Right atrium auricular region (tissue), 2 donors: ENCODE results near the gene NAPG. TPM values are rescaled to one million over a fixed set of nuclear protein-coding genes. Genes with fewer than 3 reads are reported as not detected.

Experiments
- DNase-seq: peaks from one replicate; pipeline ENCODE4 v3.0.0-alpha.2; 2019; ENCODE audit warnings: low spot score
- H3K27ac ChIP-seq, 2 donors: fragments of 200-600 bp; sonication (generic); 1 replicate in 1 of 2; 2 replicates in 1 of 2; pipeline ENCODE4 v1.5.1; 2016 to 2019
- H3K27me3 ChIP-seq, 2 donors: fragments of 200-600 bp; sonication (generic); one replicate each; pipeline versions ENCODE4 v1.5.1 to v1.6.0; 2017 to 2019
- H3K36me3 ChIP-seq: fragments of 200-600 bp; sonication (generic); one replicate; pipeline ENCODE4 v1.5.1; 2016
- H3K4me1 ChIP-seq, 2 donors: fragments of 200-600 bp; sonication (generic); one replicate each; pipeline versions ENCODE4 v1.5.1 to v1.6.0; 2017 to 2019
- H3K4me3 ChIP-seq, 2 donors: fragments of 200-600 bp; sonication (generic); 1 replicate in 1 of 2; 2 replicates in 1 of 2; pipeline ENCODE4 v1.5.1; 2017 to 2019; ENCODE audit warnings: mild to moderate bottlenecking in 1 of 2, moderate library complexity in 1 of 2
- H3K9me3 ChIP-seq, 2 donors: fragments of 200-600 bp; sonication (generic); one replicate each; pipeline ENCODE4 v1.5.1; 2019
- total RNA-seq, 2 donors: library from RNA; depleted of rRNA; stranded (reverse); fragments of >200 nt; gene quantifications; one replicate each; pipeline ENCODE4 v1.1.0, GENCODE V29; 2016
- TF ChIP-seq, protein P1 (sequence below), 2 donors: fragments of 200-600 bp; sonication (generic); IDR thresholded peaks; one replicate each; pipeline ENCODE4 v1.5.1; 2019; ENCODE audit warnings: antibody characterized with exemption in 2 of 2

Gene NAPG
- total RNA-seq, 2 donors from 2014 or later, result 39.0 to 43.5 TPM

DNA sequence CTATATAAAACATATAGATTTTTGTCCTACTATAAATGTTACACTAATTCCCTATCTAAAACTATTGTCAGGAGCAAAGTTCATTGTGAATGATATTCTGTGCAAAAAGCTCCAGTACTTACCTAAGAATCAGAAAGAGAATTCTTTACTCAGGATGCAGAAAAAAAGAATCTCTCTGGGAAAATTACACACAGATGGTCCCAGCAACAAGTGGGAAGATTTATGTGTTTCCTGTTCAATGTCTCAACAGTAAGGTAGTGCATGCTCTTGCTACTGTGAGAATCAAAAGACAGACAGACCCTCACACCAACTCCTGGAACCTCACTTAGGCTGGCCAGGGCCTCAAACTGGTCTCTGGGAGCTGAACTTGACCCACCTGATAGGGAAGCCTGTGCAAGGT lies 11.2 kb upstream of the NAPG start:
- no peaks in the 10 kb centered on the region for H3K9me3 ChIP-seq
- TF ChIP-seq, protein P1, sequence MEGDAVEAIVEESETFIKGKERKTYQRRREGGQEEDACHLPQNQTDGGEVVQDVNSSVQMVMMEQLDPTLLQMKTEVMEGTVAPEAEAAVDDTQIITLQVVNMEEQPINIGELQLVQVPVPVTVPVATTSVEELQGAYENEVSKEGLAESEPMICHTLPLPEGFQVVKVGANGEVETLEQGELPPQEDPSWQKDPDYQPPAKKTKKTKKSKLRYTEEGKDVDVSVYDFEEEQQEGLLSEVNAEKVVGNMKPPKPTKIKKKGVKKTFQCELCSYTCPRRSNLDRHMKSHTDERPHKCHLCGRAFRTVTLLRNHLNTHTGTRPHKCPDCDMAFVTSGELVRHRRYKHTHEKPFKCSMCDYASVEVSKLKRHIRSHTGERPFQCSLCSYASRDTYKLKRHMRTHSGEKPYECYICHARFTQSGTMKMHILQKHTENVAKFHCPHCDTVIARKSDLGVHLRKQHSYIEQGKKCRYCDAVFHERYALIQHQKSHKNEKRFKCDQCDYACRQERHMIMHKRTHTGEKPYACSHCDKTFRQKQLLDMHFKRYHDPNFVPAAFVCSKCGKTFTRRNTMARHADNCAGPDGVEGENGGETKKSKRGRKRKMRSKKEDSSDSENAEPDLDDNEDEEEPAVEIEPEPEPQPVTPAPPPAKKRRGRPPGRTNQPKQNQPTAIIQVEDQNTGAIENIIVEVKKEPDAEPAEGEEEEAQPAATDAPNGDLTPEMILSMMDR (IDR thresholded peaks at IDR 0.05), result no peak
- H3K4me3 ChIP-seq, result no peak overlapping the region
- DNase-seq, result no peak
- peak overlapping the region in 1 of 2 donors; percentile 4 for H3K27ac ChIP-seq
- no peaks in the 10 kb centered on the region for H3K27me3 ChIP-seq
- peaks cover 0 to 20% of the 10 kb centered on the region in 2 donors for H3K4me1 ChIP-seq
- H3K36me3 ChIP-seq, result no peaks in the 10 kb centered on the region

DNA sequence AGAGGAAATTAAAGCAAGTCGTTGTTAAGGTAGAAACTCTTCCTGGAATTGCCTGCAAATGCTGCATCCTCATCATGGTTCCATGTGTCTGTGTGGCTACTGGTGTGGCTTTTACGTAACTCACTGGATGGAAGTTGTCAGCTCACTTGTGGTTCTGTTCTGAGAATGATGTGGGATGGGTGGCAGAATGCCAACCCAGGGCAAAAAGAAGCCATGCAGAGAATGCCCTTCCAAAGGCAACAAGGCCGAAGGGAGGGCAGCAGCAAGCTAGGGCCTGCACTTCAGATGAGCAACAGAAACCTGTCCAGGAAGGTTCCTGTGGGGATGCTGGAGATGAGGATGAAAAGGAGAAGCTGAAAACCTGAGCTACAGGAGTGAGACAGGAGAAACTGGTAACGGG lies 10.4 kb upstream of the NAPG start:
- H3K27me3 ChIP-seq, result no peaks in the 10 kb centered on the region
- H3K4me3 ChIP-seq, result no peak overlapping the region
- H3K36me3 ChIP-seq, result no peaks in the 10 kb centered on the region
- H3K4me1 ChIP-seq, result peaks cover 0 to 23% of the 10 kb centered on the region in 2 donors
- H3K9me3 ChIP-seq, result no peaks in the 10 kb centered on the region
- no peak for DNase-seq
- TF ChIP-seq, protein P1 (IDR thresholded peaks at IDR 0.05), result no peak
- peak overlapping the region; percentile 4 to 30 for H3K27ac ChIP-seq

DNA sequence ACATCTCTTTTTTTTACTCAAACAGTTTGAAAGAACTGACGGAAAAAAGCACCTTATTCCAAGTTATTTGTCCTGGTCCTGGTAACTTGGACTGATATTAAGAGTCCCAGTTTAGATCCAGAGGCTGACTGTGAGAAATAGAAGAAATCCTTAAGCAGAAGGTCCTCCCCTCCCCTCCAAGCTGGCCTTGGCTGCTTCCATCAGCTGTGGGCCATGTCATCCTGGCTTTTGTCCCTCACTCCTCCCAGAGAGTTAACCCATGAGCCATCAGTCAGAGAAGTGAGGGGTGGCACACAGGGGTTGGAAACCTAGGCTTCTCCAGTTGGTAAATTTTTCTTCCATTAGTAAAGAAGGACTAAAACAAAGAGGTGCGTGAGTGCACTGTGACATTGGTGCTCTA lies 9.7 kb upstream of the NAPG start:
- Histone ChIP-seq H3K27me3 (no peaks in the 10 kb centered on the region), H3K9me3 (no peaks in the 10 kb centered on the region), H3K4me3 (no peak overlapping the region), H3K4me1 (peaks cover 0 to 23% of the 10 kb centered on the region in 2 donors), H3K36me3 (no peaks in the 10 kb centered on the region), H3K27ac (peak overlapping the region; percentile 4 to 30)
- no peak for DNase-seq
- TF ChIP-seq, protein P1 (IDR thresholded peaks at IDR 0.05), result no peak

DNA sequence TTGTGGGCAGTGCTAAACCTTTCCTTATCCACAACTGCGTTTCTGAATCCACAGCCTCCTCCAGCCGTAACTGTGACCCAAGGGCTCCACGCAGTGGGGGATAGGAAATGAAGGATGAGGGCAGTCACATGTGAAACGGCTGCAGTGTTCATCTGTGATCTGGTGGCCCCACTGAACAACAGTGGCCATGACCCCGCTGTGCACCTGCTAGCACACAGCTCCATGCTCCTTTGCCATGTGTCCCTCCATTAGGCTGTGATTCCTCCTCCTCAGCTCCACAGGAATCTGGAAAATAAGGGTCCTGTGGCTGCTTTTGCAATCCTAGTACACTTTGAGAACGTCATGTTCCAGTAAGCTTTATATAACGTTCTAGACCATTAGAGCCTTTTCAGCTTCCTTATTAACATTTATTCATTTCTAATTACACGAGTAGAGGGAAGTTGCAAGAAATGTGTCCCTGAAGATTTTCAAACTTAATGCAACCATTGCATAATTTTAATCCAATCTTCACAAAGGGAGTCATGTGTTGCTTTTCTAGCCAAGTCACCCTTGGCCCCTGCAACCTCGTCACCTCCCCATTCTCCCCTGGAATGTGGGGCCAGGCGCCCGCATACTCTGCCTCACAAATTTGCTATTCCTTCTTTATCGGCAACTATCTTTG lies 7.1 kb upstream of the NAPG start:
- Histone ChIP-seq H3K4me1 (peaks cover 0 to 23% of the 10 kb centered on the region in 2 donors), H3K27me3 (no peaks in the 10 kb centered on the region), H3K9me3 (no peaks in the 10 kb centered on the region), H3K27ac (peak overlapping the region in 1 of 2 donors; percentile 17), H3K36me3 (no peaks in the 10 kb centered on the region), H3K4me3 (no peak overlapping the region)
- DNase-seq, result no peak
- TF ChIP-seq, protein P1 (IDR thresholded peaks at IDR 0.05), result peak; percentile 27 to 64

DNA sequence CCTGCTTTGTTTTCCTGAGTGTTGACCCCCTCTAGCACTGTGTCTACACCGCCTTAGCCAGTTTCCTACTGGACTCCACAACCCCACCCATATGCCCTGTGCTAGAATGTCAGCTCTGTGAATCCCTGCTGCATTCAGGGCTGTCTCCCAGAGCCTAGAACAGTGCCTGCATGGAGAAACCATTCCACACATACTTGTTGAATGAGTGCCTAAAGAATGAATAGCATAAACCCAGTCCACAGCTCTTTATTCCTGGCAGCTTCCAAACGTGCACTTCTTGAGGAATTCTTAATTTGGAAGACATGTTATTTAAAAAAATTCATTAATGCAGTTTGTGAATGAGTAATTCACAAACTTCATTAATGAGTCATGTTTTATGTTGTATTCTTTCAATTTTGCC lies 6.5 kb upstream of the NAPG start:
- Histone ChIP-seq H3K27ac (peak overlapping the region in 1 of 2 donors; percentile 17), H3K4me1 (peaks cover 0 to 19% of the 10 kb centered on the region in 2 donors), H3K36me3 (no peaks in the 10 kb centered on the region), H3K9me3 (no peaks in the 10 kb centered on the region), H3K4me3 (no peak overlapping the region), H3K27me3 (no peaks in the 10 kb centered on the region)
- TF ChIP-seq, protein P1 (IDR thresholded peaks at IDR 0.05), result no peak
- no peak for DNase-seq
